HFF-Myc (cell line): ENCODE results near the gene ZNF410.
"Not testable (repeated sequence)": the region's sequence is repeated elsewhere in the genome, so short reads cannot be mapped to it uniquely, and the experiment has no call there.

Experiments used
- DNase-seq: peaks from one replicate; pipeline ENCODE4 v3.0.0-alpha.2; 2011; ENCODE audit warnings: low read depth; ENCODE audit errors: extremely low read depth
- H3K4me3 ChIP-seq: replicated peaks from 2 replicates; pipeline ENCODE4 v1.5.1; 2011; ENCODE audit warnings: low read depth, mild to moderate bottlenecking, control low read depth, low read length
- TF ChIP-seq, protein P1 (sequence below): IDR thresholded peaks from 2 replicates; pipeline ENCODE4 v1.5.1; 2012; ENCODE audit warnings: mild to moderate bottlenecking, low read depth, low read length, control low read depth; ENCODE audit errors: missing control alignments

Gene ZNF410

DNA sequence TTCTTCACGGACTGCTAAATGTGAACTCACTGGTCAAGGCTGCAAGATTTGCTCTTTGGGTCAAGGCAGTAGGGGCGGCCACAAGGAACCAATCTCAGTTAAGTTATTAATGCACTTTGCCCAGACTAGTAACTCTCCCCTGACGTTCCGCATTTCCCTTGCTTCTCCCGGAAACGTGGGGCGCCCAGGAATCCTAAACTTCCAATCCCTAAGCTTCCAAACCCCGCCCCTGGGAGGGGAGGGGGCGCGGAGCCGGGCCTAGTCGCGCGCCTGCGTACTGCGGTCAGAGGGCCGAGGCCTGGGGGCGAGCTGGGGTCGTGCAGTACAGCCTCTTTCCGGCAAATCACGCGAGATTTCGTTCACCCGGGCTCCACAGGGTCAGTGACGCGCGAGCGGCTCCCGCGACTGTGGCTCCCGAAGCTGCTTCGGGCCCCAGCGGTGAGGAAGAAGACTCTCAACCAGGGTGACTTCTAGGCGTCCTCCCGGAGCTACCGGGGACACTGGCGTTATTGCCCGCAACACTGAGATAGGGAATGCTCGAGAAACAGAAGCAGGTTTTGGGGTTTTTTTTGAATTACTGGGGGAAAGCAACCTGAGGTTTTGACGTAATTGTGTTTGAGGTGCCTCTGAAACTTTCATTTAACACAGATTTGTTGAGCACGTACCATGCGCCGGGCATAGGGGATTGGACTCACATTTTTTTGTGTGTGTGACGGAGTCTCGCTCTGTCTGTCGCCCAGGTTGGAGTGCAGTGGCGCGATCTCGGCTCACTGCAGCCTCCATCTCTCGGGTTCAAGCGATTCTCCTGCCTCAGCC, 34.9 kb upstream of the ZNF410 start, which contains the start of gene PTGR2:
PTGR2 (plus strand) TSS at position 265 of the 816 bp plus-strand sequence. CDS start 7,032 bp downstream, outside the sequence.
- peak; percentile 91 for DNase-seq
- peak within 1 kb of the TSS; percentile 75 for H3K4me3 ChIP-seq
- TF ChIP-seq, protein P1, sequence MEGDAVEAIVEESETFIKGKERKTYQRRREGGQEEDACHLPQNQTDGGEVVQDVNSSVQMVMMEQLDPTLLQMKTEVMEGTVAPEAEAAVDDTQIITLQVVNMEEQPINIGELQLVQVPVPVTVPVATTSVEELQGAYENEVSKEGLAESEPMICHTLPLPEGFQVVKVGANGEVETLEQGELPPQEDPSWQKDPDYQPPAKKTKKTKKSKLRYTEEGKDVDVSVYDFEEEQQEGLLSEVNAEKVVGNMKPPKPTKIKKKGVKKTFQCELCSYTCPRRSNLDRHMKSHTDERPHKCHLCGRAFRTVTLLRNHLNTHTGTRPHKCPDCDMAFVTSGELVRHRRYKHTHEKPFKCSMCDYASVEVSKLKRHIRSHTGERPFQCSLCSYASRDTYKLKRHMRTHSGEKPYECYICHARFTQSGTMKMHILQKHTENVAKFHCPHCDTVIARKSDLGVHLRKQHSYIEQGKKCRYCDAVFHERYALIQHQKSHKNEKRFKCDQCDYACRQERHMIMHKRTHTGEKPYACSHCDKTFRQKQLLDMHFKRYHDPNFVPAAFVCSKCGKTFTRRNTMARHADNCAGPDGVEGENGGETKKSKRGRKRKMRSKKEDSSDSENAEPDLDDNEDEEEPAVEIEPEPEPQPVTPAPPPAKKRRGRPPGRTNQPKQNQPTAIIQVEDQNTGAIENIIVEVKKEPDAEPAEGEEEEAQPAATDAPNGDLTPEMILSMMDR = peak; percentile 2

DNA sequence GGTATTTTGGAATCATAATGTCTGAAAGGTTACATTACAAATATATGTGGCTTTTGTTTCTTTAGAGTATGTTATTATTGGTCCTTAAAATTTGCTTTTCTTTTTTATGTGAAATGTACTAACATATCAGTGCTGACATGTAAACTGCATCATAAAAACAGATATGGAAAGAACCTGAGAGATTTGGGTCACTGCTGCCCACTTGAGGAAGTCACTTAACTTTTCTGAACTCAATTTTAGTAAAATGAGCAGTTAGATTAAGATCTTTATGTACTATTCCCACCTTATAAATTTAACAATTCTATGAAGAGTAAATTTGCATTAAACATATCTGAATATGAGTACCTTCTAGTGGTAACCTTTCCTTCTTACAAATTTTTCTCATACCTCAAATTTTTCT, 27.5 kb upstream of the ZNF410 start:
- TF ChIP-seq, protein P1 = no peak
- H3K4me3 ChIP-seq = no peak overlapping the region
- no peak for DNase-seq

- TF ChIP-seq, protein P1 = no peak
- H3K4me3 ChIP-seq = no peak overlapping the region
- DNase-seq = no peak
These were observed 25.6 kb upstream of the ZNF410 start for GRCh38 chr14:73861073-73861472.

DNA sequence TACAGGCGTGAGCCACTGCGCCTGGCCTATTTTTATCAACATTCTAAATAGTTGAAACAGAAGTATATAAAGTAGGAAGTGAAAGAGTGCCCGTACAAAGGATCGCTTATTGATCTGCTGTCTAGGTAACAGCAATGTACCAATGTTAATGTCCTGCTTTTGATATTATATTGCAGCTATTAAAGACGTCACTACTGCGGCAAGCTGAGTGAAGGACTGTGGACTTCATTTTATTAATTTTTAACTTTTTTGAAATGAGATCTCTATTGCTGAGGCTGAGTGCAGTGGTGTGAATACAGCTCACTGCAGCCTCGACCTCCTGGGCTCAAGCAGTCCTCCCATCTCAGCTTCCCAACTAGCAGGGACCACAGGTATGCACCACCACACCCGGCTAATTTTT, 24.2 kb upstream of the ZNF410 start:
- TF ChIP-seq, protein P1 = no peak
- H3K4me3 ChIP-seq = no peak overlapping the region
- no peak for DNase-seq

- H3K4me3 ChIP-seq = no peak overlapping the region
- TF ChIP-seq, protein P1 = no peak
- no peak for DNase-seq
These were observed 23.4 kb upstream of the ZNF410 start for GRCh38 chr14:73863209-73863608.

GRCh38 chr14:73865534-73866113, 21.0 kb upstream of the ZNF410 start:
- TF ChIP-seq, protein P1 = no peak
- DNase-seq = no peak
- H3K4me3 ChIP-seq = no peak overlapping the region

DNA sequence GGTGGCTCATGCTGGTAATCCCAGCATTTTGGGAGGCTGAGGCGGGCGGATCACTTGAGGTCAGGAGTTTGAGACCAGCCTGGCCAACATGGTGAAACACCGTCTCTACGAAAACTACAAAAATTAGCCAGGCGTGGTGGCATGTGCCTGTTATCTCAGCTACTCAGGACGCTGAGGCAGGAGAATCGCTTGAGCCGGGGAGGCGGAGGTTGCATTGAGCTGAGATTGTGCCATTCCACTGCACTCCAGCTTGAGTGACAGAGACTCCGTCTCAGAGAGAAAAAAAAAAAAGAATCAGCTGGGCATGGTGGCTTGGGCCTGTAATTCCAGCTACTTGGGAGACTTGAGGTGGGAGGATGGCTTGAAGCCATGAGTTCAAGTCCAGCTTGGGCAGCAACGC, 16.9 kb upstream of the ZNF410 start:
- not testable (repeated sequence) for DNase-seq, H3K4me3 ChIP-seq
